Activated naive CD4-positive, alpha-beta T cell treated with anti-CD3 and anti-CD28 coated beads, Interleukin-2, amount 50 U/mL, for 24 hours (primary cell): Measurements from ENCODE around the gene CDHR3.

Source experiments
- H3K27ac Mint-ChIP-seq: one replicate; pipeline ENCODE4 v1.8.0; 2021; ENCODE audit warnings: mild to moderate bottlenecking, mixed read lengths
- H3K27me3 Mint-ChIP-seq: one replicate; pipeline ENCODE4 v1.8.0; 2021; ENCODE audit warnings: mixed read lengths
- H3K36me3 Mint-ChIP-seq: one replicate; pipeline ENCODE4 v1.8.0; 2021; ENCODE audit warnings: mixed read lengths
- H3K4me1 Mint-ChIP-seq: one replicate; pipeline ENCODE4 v1.8.0; 2021; ENCODE audit warnings: mixed read lengths
- H3K4me3 Mint-ChIP-seq: one replicate; pipeline ENCODE4 v1.8.0; 2021; ENCODE audit warnings: mild to moderate bottlenecking, mixed read lengths
- H3K9me3 Mint-ChIP-seq: one replicate; pipeline ENCODE4 v1.8.0; 2021; ENCODE audit warnings: mixed read lengths

The CDHR3 gene

GRCh38 chr7:105963038-105963667, at the start of gene CDHR3:
Gene CDHR3 (plus strand): TSS chr7:105963264. CDS start chr7:105963319, 55 bp downstream.
- Mint-ChIP-seq H3K27ac (no peak within 1 kb of the TSS), H3K4me1 (no peaks in the 10 kb centered on the region), H3K9me3 (no peaks in the 10 kb centered on the region), H3K27me3 (no peaks in the 10 kb centered on the region), H3K36me3 (no peaks in the 10 kb centered on the region), H3K4me3 (no peak within 1 kb of the TSS)

DNA sequence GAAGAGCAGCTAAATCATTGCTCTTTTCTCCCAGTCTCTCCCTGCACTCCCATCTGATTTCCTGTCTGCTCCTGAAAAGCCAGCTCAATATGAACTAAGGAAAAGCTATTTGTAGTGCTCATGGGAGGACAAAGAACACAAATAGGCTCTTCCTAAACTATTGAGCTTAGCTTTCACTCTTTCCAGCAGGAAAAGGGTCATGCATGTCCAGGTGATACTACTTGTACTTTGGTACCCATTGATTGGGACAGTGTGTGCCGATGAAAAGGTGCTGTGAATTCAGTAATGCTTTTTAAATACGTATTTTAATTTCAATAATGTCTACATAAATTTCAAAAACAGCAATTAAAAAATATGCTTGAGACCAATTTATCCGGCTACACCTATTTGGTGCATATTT, 49.1 kb upstream of the CDHR3 start:
- H3K27me3 Mint-ChIP-seq = no peaks in the 10 kb centered on the region
- H3K9me3 Mint-ChIP-seq = peaks cover 4% of the 10 kb centered on the region
- H3K27ac Mint-ChIP-seq = no peak overlapping the region
- H3K4me3 Mint-ChIP-seq = no peak overlapping the region
- H3K36me3 Mint-ChIP-seq = peaks cover 24% of the 10 kb centered on the region
- H3K4me1 Mint-ChIP-seq = peaks cover 5% of the 10 kb centered on the region

- H3K27ac Mint-ChIP-seq = no peak overlapping the region
- no peak overlapping the region for H3K4me3 Mint-ChIP-seq
- no peaks in the 10 kb centered on the region for H3K27me3 Mint-ChIP-seq
- no peaks in the 10 kb centered on the region for H3K4me1 Mint-ChIP-seq
- no peaks in the 10 kb centered on the region for H3K9me3 Mint-ChIP-seq
- peaks cover 20% of the 10 kb centered on the region for H3K36me3 Mint-ChIP-seq
Measured at GRCh38 chr7:105916603-105917002, 46.5 kb upstream of the CDHR3 start.

DNA sequence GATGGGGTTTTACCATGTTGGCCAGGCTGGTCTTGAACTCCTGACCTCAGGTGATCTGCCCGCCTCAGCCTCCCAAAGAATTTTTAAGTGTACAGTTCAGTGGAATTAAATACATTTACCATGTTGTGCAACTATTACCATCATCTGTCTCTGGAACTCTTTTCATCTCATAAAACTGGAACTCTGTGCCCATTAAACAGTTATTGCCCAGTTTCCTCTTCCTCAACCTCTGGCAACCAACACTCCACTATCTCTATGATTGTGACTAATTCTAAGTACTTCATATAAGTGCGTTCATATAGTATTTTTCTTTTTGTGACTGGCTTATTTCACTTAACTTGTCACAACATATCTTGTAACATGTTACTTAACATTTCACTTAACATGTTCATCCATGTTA, 45.4 kb upstream of the CDHR3 start:
- H3K4me3 Mint-ChIP-seq = no peak overlapping the region
- no peaks in the 10 kb centered on the region for H3K27me3 Mint-ChIP-seq
- H3K9me3 Mint-ChIP-seq = no peaks in the 10 kb centered on the region
- no peak overlapping the region for H3K27ac Mint-ChIP-seq
- peaks cover 17% of the 10 kb centered on the region for H3K36me3 Mint-ChIP-seq
- no peaks in the 10 kb centered on the region for H3K4me1 Mint-ChIP-seq

DNA sequence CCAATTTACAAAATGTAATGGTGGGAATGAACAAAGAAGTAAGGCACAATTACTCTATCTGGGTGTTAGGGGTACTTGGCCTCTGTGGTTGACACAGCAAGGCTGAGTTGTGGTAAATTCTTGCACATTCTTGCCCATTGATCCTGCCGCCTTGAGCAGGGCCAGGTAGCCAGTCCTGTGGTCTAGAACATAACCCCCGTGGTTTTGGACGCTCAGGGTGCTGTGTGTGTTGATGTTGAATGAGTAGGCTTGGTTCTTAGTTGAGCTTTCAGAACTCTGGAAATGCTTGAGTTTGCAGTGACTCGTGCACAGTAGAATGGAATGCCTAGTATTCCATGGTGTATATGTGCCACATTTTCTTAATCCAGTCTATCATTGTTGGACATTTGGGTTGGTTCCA, 42.3 kb upstream of the CDHR3 start:
- Mint-ChIP-seq H3K4me1 (peaks cover 29% of the 10 kb centered on the region), H3K27me3 (no peaks in the 10 kb centered on the region), H3K36me3 (peaks cover 22% of the 10 kb centered on the region), H3K4me3 (no peak overlapping the region), H3K27ac (no peak overlapping the region), H3K9me3 (no peaks in the 10 kb centered on the region)

GRCh38 chr7:105924945-105925344, 38.1 kb upstream of the CDHR3 start:
- peak overlapping the region; percentile 60 for H3K27ac Mint-ChIP-seq
- no peaks in the 10 kb centered on the region for H3K9me3 Mint-ChIP-seq
- H3K27me3 Mint-ChIP-seq = no peaks in the 10 kb centered on the region
- H3K36me3 Mint-ChIP-seq = peaks cover 14% of the 10 kb centered on the region
- H3K4me1 Mint-ChIP-seq = peaks cover 44% of the 10 kb centered on the region
- H3K4me3 Mint-ChIP-seq = peak overlapping the region; percentile 16

GRCh38 chr7:105926131-105926530, 36.9 kb upstream of the CDHR3 start:
- H3K36me3 Mint-ChIP-seq = peaks cover 12% of the 10 kb centered on the region
- H3K4me3 Mint-ChIP-seq = no peak overlapping the region
- H3K9me3 Mint-ChIP-seq = no peaks in the 10 kb centered on the region
- H3K27ac Mint-ChIP-seq = no peak overlapping the region
- H3K4me1 Mint-ChIP-seq = peaks cover 46% of the 10 kb centered on the region
- H3K27me3 Mint-ChIP-seq = no peaks in the 10 kb centered on the region

DNA sequence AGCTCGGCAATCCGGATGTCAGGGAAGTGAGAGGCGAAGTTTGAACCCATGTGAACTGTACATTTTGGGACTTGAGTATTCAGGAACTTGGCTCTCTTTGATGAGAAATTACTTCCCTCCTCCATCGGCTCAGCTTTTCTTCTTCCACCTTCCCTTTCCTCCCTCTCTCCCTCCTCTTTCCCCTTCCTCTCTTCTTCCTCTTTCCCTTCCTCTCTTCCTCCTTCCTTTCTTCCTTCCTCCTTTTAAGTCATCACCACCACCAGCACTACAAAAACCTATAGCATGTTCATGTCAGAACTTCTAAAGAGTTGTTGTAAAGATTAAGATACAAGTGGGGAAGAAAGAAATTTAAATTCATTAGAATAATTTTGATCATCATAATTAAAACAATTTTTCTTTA, 31.9 kb upstream of the CDHR3 start:
- Mint-ChIP-seq H3K36me3 (peaks cover 8% of the 10 kb centered on the region), H3K4me3 (no peak overlapping the region), H3K9me3 (no peaks in the 10 kb centered on the region), H3K27ac (no peak overlapping the region), H3K27me3 (no peaks in the 10 kb centered on the region), H3K4me1 (peaks cover 39% of the 10 kb centered on the region)

GRCh38 chr7:105932835-105933477, 30.1 kb upstream of the CDHR3 start:
- Mint-ChIP-seq H3K9me3 (no peaks in the 10 kb centered on the region), H3K4me1 (peaks cover 28% of the 10 kb centered on the region), H3K4me3 (no peak overlapping the region), H3K36me3 (peaks cover 8% of the 10 kb centered on the region), H3K27ac (no peak overlapping the region), H3K27me3 (no peaks in the 10 kb centered on the region)

DNA sequence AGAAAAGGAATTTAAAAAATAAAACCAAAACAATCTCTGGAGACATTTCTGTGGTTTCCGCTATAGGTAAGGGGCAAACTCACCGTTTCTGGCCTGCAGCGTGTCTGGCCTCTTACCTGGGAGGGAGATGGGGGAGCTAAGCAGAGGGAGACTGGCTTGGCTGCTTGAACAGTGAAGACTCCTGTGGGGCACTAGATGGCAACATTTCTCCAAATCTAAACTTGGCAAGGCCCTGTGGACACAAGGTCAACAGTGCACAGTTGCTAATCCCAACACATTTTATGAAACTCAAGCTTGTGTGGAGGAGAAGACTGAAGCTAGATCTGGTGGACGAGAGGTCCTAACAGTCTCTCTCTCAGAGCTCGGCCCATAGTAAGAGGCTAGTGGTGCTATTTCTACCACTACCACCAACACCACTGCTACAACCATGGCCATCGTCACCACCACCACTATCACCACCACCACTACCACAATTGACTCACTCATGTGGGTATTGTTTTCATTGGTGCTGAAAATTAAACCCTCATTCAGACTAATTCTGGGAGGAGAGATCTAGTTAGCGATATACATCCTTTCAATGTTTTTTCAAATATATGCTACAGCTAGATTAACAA, 28.4 kb upstream of the CDHR3 start:
- H3K4me3 Mint-ChIP-seq = no peak overlapping the region
- peaks cover 28% of the 10 kb centered on the region for H3K4me1 Mint-ChIP-seq
- peaks cover 2% of the 10 kb centered on the region for H3K36me3 Mint-ChIP-seq
- no peaks in the 10 kb centered on the region for H3K27me3 Mint-ChIP-seq
- H3K27ac Mint-ChIP-seq = no peak overlapping the region
- no peaks in the 10 kb centered on the region for H3K9me3 Mint-ChIP-seq

- no peak overlapping the region for H3K27ac Mint-ChIP-seq
- H3K4me1 Mint-ChIP-seq = peaks cover 28% of the 10 kb centered on the region
- no peaks in the 10 kb centered on the region for H3K27me3 Mint-ChIP-seq
Measured at GRCh38 chr7:105935250-105935649, 27.8 kb upstream of the CDHR3 start.

GRCh38 chr7:105937411-105937810, 25.7 kb upstream of the CDHR3 start:
- H3K4me3 Mint-ChIP-seq = no peak overlapping the region
- no peaks in the 10 kb centered on the region for H3K36me3 Mint-ChIP-seq
- H3K9me3 Mint-ChIP-seq = no peaks in the 10 kb centered on the region
- H3K27ac Mint-ChIP-seq = no peak overlapping the region
- no peaks in the 10 kb centered on the region for H3K27me3 Mint-ChIP-seq
- H3K4me1 Mint-ChIP-seq = peaks cover 13% of the 10 kb centered on the region

More at GRCh38 chr7:105935250-105935649, 27.8 kb upstream of the CDHR3 start:
- Mint-ChIP-seq H3K36me3 (peaks cover 2% of the 10 kb centered on the region), H3K4me3 (no peak overlapping the region), H3K9me3 (no peaks in the 10 kb centered on the region)

GRCh38 chr7:105940109-105940508, 23.0 kb upstream of the CDHR3 start:
- no peak overlapping the region for H3K27ac Mint-ChIP-seq
- no peak overlapping the region for H3K4me3 Mint-ChIP-seq
- H3K9me3 Mint-ChIP-seq = no peaks in the 10 kb centered on the region
- no peaks in the 10 kb centered on the region for H3K27me3 Mint-ChIP-seq
- H3K36me3 Mint-ChIP-seq = no peaks in the 10 kb centered on the region
- no peaks in the 10 kb centered on the region for H3K4me1 Mint-ChIP-seq

GRCh38 chr7:105941596-105941995, 21.5 kb upstream of the CDHR3 start:
- Mint-ChIP-seq H3K4me3 (no peak overlapping the region), H3K27ac (no peak overlapping the region), H3K27me3 (no peaks in the 10 kb centered on the region), H3K9me3 (no peaks in the 10 kb centered on the region), H3K4me1 (no peaks in the 10 kb centered on the region), H3K36me3 (no peaks in the 10 kb centered on the region)

- H3K27me3 Mint-ChIP-seq = no peaks in the 10 kb centered on the region
Measured at GRCh38 chr7:105943486-105943885, 19.6 kb upstream of the CDHR3 start.

GRCh38 chr7:105945848-105946247, 17.2 kb upstream of the CDHR3 start:
- Mint-ChIP-seq H3K4me1 (no peaks in the 10 kb centered on the region), H3K9me3 (no peaks in the 10 kb centered on the region), H3K36me3 (no peaks in the 10 kb centered on the region), H3K4me3 (no peak overlapping the region), H3K27me3 (no peaks in the 10 kb centered on the region), H3K27ac (no peak overlapping the region)

More at GRCh38 chr7:105943486-105943885, 19.6 kb upstream of the CDHR3 start:
- H3K4me3 Mint-ChIP-seq = no peak overlapping the region
- H3K36me3 Mint-ChIP-seq = no peaks in the 10 kb centered on the region
- H3K27ac Mint-ChIP-seq = no peak overlapping the region
- H3K4me1 Mint-ChIP-seq = no peaks in the 10 kb centered on the region
- H3K9me3 Mint-ChIP-seq = no peaks in the 10 kb centered on the region
